Measurements from ENCODE around the gene VWF. TPM values are rescaled to one million over a fixed set of nuclear protein-coding genes. Genes with fewer than 3 reads are reported as not detected.

The VWF gene
- total RNA-seq, 6 donors from 2014 or later = 292 to 543 (median 360) TPM

DNA sequence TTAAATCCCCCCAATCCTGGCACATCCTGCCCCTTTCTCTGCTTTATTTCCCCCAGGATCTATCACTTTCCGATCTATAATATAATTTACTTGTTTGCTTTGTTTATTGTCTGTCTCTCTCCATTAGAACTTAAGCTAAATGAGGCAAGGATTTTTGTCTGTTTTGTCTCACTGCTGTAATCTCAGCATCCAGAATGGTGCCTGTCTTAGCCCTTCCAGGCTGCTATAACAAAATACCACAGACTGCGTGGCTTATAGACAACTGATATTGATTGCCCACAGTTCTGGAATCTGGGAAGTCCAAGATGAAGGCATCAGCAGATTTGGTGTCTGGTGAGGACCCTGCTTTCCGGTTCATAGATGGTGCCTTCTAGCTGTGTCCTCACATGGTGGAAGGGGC is 65.2 kb downstream of the VWF start:
- no peak overlapping the region for H3K27ac ChIP-seq

DNA sequence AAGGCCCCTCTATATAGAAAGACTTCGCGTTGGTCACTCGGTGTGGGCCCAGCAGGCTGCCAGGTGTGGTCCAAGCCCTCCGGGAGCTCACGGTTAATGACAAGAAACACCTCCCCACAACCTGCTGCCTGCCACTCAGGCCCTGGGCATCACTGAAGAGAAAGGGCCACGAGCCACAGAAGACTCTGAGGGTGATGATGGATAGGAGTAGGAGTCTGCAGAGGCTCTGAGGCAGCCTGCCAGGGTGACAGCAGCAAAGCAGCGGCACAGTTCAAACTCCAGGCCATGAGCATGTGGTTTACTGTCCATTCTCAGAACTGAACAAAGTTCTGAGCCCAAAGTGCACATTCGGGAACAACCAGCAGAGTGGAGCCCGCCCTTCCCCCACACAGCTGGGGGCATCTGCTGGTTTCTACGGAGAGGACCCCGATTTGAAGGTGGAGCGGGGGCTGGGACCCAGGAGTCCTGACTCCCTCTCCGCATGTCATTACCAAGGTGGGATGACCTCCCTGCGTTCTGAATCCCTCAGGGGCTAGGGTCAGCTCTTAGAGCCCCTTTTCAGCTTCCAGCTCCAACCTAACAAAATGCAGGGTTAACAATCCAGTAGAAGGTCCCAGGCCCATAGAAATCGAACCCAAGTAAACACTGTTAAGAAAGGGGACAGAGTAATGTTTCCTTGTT is 65.8 kb downstream of the VWF start:
- Histone ChIP-seq H3K27ac (no peak overlapping the region), H3K4me1 (peaks cover 4 to 15% (median 11%) of the 10 kb centered on the region in 4 donors), H3K27me3 (no peaks in the 10 kb centered on the region), H3K36me3 (peaks cover 0 to 65% (median 8%) of the 10 kb centered on the region in 4 donors), H3K4me3 (no peak overlapping the region), H3K9me3 (no peaks in the 10 kb centered on the region)
- 75 to 83% methylated on average over 5 to 15 of the region's 15 CpGs for WGBS, 2 donors
- TF ChIP-seq POLR2AphosphoS5 (IDR thresholded peaks at IDR 0.05) (no peak), EP300 (IDR thresholded peaks at IDR 0.05) (no peak), POLR2A (IDR thresholded peaks at IDR 0.05) (no peak)
- TF ChIP-seq, protein P1, sequence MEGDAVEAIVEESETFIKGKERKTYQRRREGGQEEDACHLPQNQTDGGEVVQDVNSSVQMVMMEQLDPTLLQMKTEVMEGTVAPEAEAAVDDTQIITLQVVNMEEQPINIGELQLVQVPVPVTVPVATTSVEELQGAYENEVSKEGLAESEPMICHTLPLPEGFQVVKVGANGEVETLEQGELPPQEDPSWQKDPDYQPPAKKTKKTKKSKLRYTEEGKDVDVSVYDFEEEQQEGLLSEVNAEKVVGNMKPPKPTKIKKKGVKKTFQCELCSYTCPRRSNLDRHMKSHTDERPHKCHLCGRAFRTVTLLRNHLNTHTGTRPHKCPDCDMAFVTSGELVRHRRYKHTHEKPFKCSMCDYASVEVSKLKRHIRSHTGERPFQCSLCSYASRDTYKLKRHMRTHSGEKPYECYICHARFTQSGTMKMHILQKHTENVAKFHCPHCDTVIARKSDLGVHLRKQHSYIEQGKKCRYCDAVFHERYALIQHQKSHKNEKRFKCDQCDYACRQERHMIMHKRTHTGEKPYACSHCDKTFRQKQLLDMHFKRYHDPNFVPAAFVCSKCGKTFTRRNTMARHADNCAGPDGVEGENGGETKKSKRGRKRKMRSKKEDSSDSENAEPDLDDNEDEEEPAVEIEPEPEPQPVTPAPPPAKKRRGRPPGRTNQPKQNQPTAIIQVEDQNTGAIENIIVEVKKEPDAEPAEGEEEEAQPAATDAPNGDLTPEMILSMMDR (IDR thresholded peaks at IDR 0.05) = no peak
- DNase-seq (no peak), ATAC-seq (ENCODE audit: low FRiP score in 2 of 2) (no peak)

More for the DNA sequence above, 65.2 kb downstream of the VWF start:
- no peak for TF ChIP-seq POLR2AphosphoS5 (IDR thresholded peaks at IDR 0.05)
- no peak for TF ChIP-seq EP300 (IDR thresholded peaks at IDR 0.05)
- TF ChIP-seq, protein P1 (IDR thresholded peaks at IDR 0.05) = no peak
- TF ChIP-seq POLR2A (IDR thresholded peaks at IDR 0.05) = no peak
- Histone ChIP-seq H3K4me1 (peaks cover 4 to 14% (median 11%) of the 10 kb centered on the region in 4 donors), H3K36me3 (peaks cover 0 to 67% (median 8%) of the 10 kb centered on the region in 4 donors), H3K9me3 (no peaks in the 10 kb centered on the region), H3K27me3 (no peaks in the 10 kb centered on the region), H3K4me3 (no peak overlapping the region)
- WGBS, 2 donors = 94 to 95% methylated on average over 3 of the region's 3 CpGs
- DNase-seq = no peak
- ATAC-seq (ENCODE audit: low FRiP score in 2 of 2) = no peak

DNA sequence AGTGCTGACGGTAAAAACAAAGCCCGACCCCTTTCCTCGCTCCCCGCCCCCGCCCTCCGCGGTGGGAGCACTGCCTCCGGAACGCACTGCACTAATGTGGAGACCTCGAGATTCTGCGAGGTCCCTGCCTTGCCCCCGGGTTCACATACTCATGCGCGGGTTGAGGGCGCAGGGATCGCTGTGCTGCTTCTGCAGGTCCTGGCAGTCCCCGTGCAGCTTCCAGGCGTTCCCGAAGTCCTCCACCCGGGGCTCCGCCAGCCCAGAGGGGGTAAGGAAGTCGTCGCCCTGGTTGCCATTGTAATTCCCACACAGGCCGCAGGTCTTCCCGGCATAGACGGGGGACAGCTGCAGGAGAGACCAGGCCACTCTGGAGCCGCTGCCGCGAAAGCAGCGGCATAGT is 66.8 kb downstream of the VWF start:
- DNase-seq (peak in 1 of 2 donors; percentile 74), ATAC-seq (ENCODE audit: low FRiP score in 2 of 2) (no peak)
- Histone ChIP-seq H3K27me3 (no peaks in the 10 kb centered on the region), H3K9me3 (no peaks in the 10 kb centered on the region), H3K36me3 (peaks cover 0 to 65% (median 5%) of the 10 kb centered on the region in 4 donors), H3K4me1 (peaks cover 4 to 18% (median 8%) of the 10 kb centered on the region in 4 donors), H3K27ac (no peak overlapping the region), H3K4me3 (no peak overlapping the region)
- TF ChIP-seq EP300 (IDR thresholded peaks at IDR 0.05) (no peak), POLR2AphosphoS5 (IDR thresholded peaks at IDR 0.05) (no peak), POLR2A (IDR thresholded peaks at IDR 0.05) (no peak)
- TF ChIP-seq, protein P1 (IDR thresholded peaks at IDR 0.05) = no peak
- WGBS, 2 donors = 63 to 74% methylated on average over 19 to 30 of the region's 30 CpGs

DNA sequence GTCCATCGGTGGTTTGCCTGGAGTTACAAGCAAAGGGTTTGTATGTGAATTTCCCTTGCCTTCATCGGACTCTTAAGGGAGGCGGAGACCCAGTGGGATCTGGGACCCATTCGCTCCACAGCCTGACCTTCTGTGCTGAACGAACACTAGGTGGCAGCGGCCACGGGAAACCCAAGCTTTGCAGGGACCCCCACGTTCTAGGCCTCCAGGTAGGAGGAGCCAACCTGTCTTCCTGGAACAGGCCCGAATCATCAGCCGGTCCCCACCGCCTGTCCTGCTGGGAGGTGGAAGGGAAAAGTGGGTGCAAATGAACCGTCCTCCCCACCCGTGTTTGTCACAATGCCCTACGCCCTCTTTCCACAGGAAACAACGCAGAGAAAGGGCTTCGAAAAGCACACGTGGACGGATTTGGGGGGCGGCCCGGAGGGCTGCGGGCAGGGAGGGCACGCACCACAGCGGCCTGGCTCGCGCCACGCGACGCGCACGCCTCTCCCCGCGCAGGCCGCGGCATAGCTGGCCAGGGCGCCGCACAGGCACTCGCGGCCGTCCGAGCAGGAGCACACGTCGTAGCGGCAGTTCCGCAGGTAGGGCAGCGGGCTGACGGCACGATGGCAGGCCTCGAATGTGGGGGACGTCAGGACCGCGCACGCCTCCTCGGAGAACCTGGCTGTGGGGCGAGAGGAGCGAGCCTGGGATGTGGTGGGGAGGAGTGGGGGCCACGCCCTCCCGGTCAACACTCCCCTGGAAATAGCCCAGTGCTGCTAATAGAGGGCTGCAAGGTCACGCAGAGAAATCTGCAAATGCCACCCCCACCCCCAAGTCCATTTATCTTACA is 67.8 kb downstream of the VWF start:
- Histone ChIP-seq H3K9me3 (no peaks in the 10 kb centered on the region), H3K4me1 (peaks cover 4 to 18% (median 8%) of the 10 kb centered on the region in 4 donors), H3K36me3 (peaks cover 0 to 68% (median 4%) of the 10 kb centered on the region in 4 donors), H3K4me3 (peak overlapping the region in 3 of 4 donors; percentile 3 to 28 (median 11)), H3K27me3 (no peaks in the 10 kb centered on the region), H3K27ac (peak overlapping the region in 1 of 4 donors; percentile 21)
- TF ChIP-seq POLR2AphosphoS5 (IDR thresholded peaks at IDR 0.05) (no peak), EP300 (IDR thresholded peaks at IDR 0.05) (no peak), POLR2A (IDR thresholded peaks at IDR 0.05) (no peak)
- TF ChIP-seq, protein P1 (IDR thresholded peaks at IDR 0.05) = peak in 1 of 6 experiments; percentile 18
- DNase-seq (peak in 1 of 2 donors; percentile 72), ATAC-seq (ENCODE audit: low FRiP score in 2 of 2) (no peak)
- WGBS, 2 donors = 30 to 34% methylated on average over 39 of the region's 58 CpGs

All from upper lobe of left lung (tissue), 6 donors.